IMR-90 (cell line): Measurements from ENCODE around the gene FAAH2. TPM values are rescaled to one million over a fixed set of nuclear protein-coding genes. Genes with fewer than 3 reads are reported as not detected.

ENCODE experiments used
- ATAC-seq: fragments of 200-7000 bp; cut with Tn5 transposase; 2 replicates; pipeline ENCODE4 v1.9.1; 2020; ENCODE audit warnings: low read depth, mild to moderate bottlenecking, moderate library complexity
- BruUV-seq: library from RNA; stranded (reverse); fragments of 400-500 nt; replicated peaks from 2 replicates; lab custom pipeline; 2021; lab: Mats Ljungman, UMichigan
- CTCF ChIA-PET: fragments of 300-600 bp; formaldehyde crosslinking; extraction: SDS; loops from one replicate; lab custom pipeline; 2021; ENCODE audit warnings: antibody characterized with exemption; lab: Yijun Ruan, JAX
- POLR2A ChIA-PET: fragments of 300-600 bp; sonication (Branson Sonifier 250); formaldehyde crosslinking; loops from one replicate; lab custom pipeline; 2022; ENCODE audit warnings: antibody characterized with exemption; ENCODE audit not compliant: unreplicated experiment; lab: Charles Lee
- DNase-seq: peaks from one replicate; pipeline ENCODE4 v3.0.0; 2013
- H2AFZ ChIP-seq: replicated peaks from 2 replicates; pipeline ENCODE3; 2013; ENCODE audit warnings: low read length, mild to moderate bottlenecking; ENCODE audit not compliant: poor library complexity
- H2AK5ac ChIP-seq: 2 replicates; pipeline ENCODE4 v1.6.1; 2013; ENCODE audit warnings: low read depth, low read length, inconsistent platforms
- H2AK9ac ChIP-seq: replicated peaks from 2 replicates; pipeline ENCODE3; 2013; ENCODE audit warnings: mild to moderate bottlenecking, low read depth, low read length, moderate library complexity; ENCODE audit not compliant: poor library complexity
- H2BK120ac ChIP-seq: 2 replicates; pipeline ENCODE4 v1.6.1; 2013; ENCODE audit warnings: low read depth, low read length, inconsistent platforms
- H2BK15ac ChIP-seq: 3 replicates; pipeline ENCODE4 v1.6.1; 2013; ENCODE audit warnings: low read depth, low read length, inconsistent platforms
- H2BK20ac ChIP-seq: 2 replicates; pipeline ENCODE4 v1.6.1; 2013; ENCODE audit warnings: low read depth, mild to moderate bottlenecking, inconsistent platforms, low read length, moderate library complexity
- H2BK5ac ChIP-seq: 2 replicates; pipeline ENCODE4 v1.6.1; 2013; ENCODE audit warnings: mild to moderate bottlenecking, low read depth, low read length, inconsistent platforms; ENCODE audit not compliant: poor library complexity, severe bottlenecking
- H3K14ac ChIP-seq: replicated peaks from 2 replicates; pipeline ENCODE4 v1.6.1; 2013; ENCODE audit warnings: low read depth, low read length, inconsistent platforms
- H3K18ac ChIP-seq: 2 replicates; pipeline ENCODE4 v1.6.1; 2013; ENCODE audit warnings: low read depth, low read length, control low read depth
- H3K23ac ChIP-seq: 2 replicates; pipeline ENCODE4 v1.6.1; 2013; ENCODE audit warnings: low read depth, low read length, inconsistent platforms
- H3K27ac ChIP-seq: 2 replicates; pipeline ENCODE4 v1.5.1; 2013; ENCODE audit warnings: mild to moderate bottlenecking, control low read depth, low read length; ENCODE audit not compliant: insufficient read depth
- H3K27me3 ChIP-seq: 2 replicates; pipeline ENCODE4 v1.6.1; 2013; ENCODE audit warnings: low read length; ENCODE audit not compliant: control insufficient read depth, insufficient read depth
- H3K36me3 ChIP-seq: 2 replicates; pipeline ENCODE4 v1.6.1; 2013; ENCODE audit warnings: low read length, mixed read lengths; ENCODE audit not compliant: control insufficient read depth, insufficient read depth
- H3K4ac ChIP-seq: 2 replicates; pipeline ENCODE4 v1.6.1; 2013; ENCODE audit warnings: low read depth, low read length, inconsistent platforms
- H3K4me1 ChIP-seq: 2 replicates; pipeline ENCODE4 v1.6.1; 2013; ENCODE audit warnings: low read length, mixed read lengths; ENCODE audit not compliant: control insufficient read depth, insufficient read depth
- H3K4me2 ChIP-seq: 2 replicates; pipeline ENCODE4 v1.6.1; 2013; ENCODE audit warnings: low read depth, mild to moderate bottlenecking, control low read depth, low read length, moderate library complexity
- H3K4me3 ChIP-seq: 2 replicates; pipeline ENCODE4 v1.5.1; 2013; ENCODE audit warnings: low read depth, mild to moderate bottlenecking, control low read depth, low read length, moderate library complexity; ENCODE audit not compliant: insufficient read depth
- H3K56ac ChIP-seq: 2 replicates; pipeline ENCODE4 v1.6.1; 2013; ENCODE audit warnings: low read length, inconsistent platforms; ENCODE audit not compliant: insufficient read depth; ENCODE audit errors: extremely low read depth
- H3K79me1 ChIP-seq, 2 experiments: 2 replicates each; pipeline ENCODE4 v1.6.1; 2013; ENCODE audit warnings: low read length in 2 of 2, inconsistent platforms in 1 of 2, low read depth in 1 of 2
- H3K9ac ChIP-seq: 2 replicates; pipeline ENCODE4 v1.6.1; 2013; ENCODE audit warnings: low read depth, low read length, control low read depth
- H3K9me1 ChIP-seq: 2 replicates; pipeline ENCODE4 v1.6.1; 2013; ENCODE audit warnings: low read length, inconsistent platforms; ENCODE audit not compliant: insufficient read depth
- H3K9me3 ChIP-seq: 2 replicates; pipeline ENCODE4 v1.6.1; 2013; ENCODE audit warnings: low read length; ENCODE audit not compliant: control insufficient read depth, insufficient read depth
- H4K20me1 ChIP-seq: 2 replicates; pipeline ENCODE4 v1.6.1; 2013; ENCODE audit warnings: low read length, inconsistent platforms; ENCODE audit not compliant: insufficient read depth
- H4K5ac ChIP-seq: 2 replicates; pipeline ENCODE4 v1.6.1; 2013; ENCODE audit warnings: mild to moderate bottlenecking, low read depth, low read length, control low read depth
- H4K8ac ChIP-seq, 2 experiments: 2 replicates each; pipeline ENCODE4 v1.6.1; 2013; ENCODE audit warnings: low read depth in 2 of 2, low read length in 2 of 2, control low read depth in 1 of 2, inconsistent platforms in 1 of 2
- H4K91ac ChIP-seq: 2 replicates; pipeline ENCODE4 v1.6.1; 2013; ENCODE audit warnings: low read depth, low read length, inconsistent platforms; ENCODE audit not compliant: insufficient read depth
- BHLHE40 ChIP-seq: fragments of 150-350 bp; IDR thresholded peaks from 2 replicates; pipeline ENCODE4 v1.6.1; 2016; ENCODE audit warnings: mild to moderate bottlenecking, low read depth, low read length
- CEBPB ChIP-seq: IDR thresholded peaks from 2 replicates; pipeline ENCODE4 v1.6.1; 2012; ENCODE audit warnings: low read depth, low read length, improper control_type of control experiment
- CHD1 ChIP-seq: IDR thresholded peaks from 2 replicates; pipeline ENCODE4 v1.6.1; 2012; ENCODE audit warnings: low read depth, low read length, improper control_type of control experiment
- ELK1 ChIP-seq: fragments of 150-350 bp; IDR thresholded peaks from 2 replicates; pipeline ENCODE4 v1.6.1; 2016; ENCODE audit warnings: low read depth, mild to moderate bottlenecking, low read length, moderate library complexity, borderline replicate concordance
- FOS ChIP-seq: fragments of 150-350 bp; IDR thresholded peaks from 2 replicates; pipeline ENCODE4 v1.6.1; 2016; ENCODE audit warnings: low read depth, low read length
- MAZ ChIP-seq: IDR thresholded peaks from 2 replicates; pipeline ENCODE4 v1.6.1; 2012; ENCODE audit warnings: low read depth, mild to moderate bottlenecking, low read length, improper control_type of control experiment, moderate library complexity, borderline replicate concordance
- RCOR1 ChIP-seq: IDR thresholded peaks from 2 replicates; pipeline ENCODE4 v1.6.1; 2012; ENCODE audit warnings: mild to moderate bottlenecking, low read length, improper control_type of control experiment; ENCODE audit not compliant: insufficient replicate concordance
- RFX5 ChIP-seq: IDR thresholded peaks from 2 replicates; pipeline ENCODE4 v1.8.0; 2012; ENCODE audit warnings: low read depth, mild to moderate bottlenecking, low read length, moderate library complexity
- USF2 ChIP-seq: fragments of 150-350 bp; IDR thresholded peaks from 2 replicates; pipeline ENCODE4 v1.6.1; 2017; ENCODE audit warnings: mild to moderate bottlenecking, antibody characterized with exemption, low read length, low read depth
- WGBS, 2 experiments: methylation state at CpG; one replicate each; pipeline versions ENCODE4 v1.1.5 to v1.1.7; 2013; ENCODE audit warnings: missing lambda C conversion rate in 2 of 2; ENCODE audit not compliant: insufficient read length in 1 of 2; ENCODE audit errors: extremely low coverage in 2 of 2; 5-methylcytosine and 5-hydroxymethylcytosine counted together
- dilution Hi-C: fragments of 300-500 bp; cut with HindIII; formaldehyde crosslinking; loops from one replicate; pipeline ENCODE4 v1.14.3; 2018; ENCODE audit warnings: low sequenced_read_pairs; ENCODE audit not compliant: unreplicated experiment
- in situ Hi-C: fragments of 300-500 bp; cut with MboI; formaldehyde crosslinking; loops from 3 replicates; pipeline ENCODE4 v1.14.3; 2019; ENCODE audit warnings: low sequenced_read_pairs, inconsistent platforms, mixed read lengths
- intact Hi-C: fragments of 100-400 bp; cut with micrococcal nuclease; formaldehyde crosslinking; loops from 2 replicates; pipeline ENCODE4 v1.10.0; 2022
- polyA plus RNA-seq, 3 experiments: library from polyadenylated mRNA; depleted of rRNA; stranded (reverse); fragments of >200 nt; gene quantifications; 2 replicates each; pipeline ENCODE4 v1.2.3, GENCODE V29; 2012; ENCODE audit warnings: low replicate concordance in 1 of 3
- total RNA-seq: library from RNA; depleted of rRNA; stranded (reverse); fragments of >200 nt; gene quantifications from 2 replicates; pipeline ENCODE4 v1.2.3, GENCODE V29; 2012

Gene FAAH2
- total and polyA plus RNA-seq, 2 of the 4 experiments (the other 2 are of a cell fraction) = not detected

- H3K27ac ChIP-seq = no peak overlapping the region
- H3K14ac ChIP-seq = no peak overlapping the region
- H3K9me3 ChIP-seq = no peaks in the 10 kb centered on the region
- H3K4ac ChIP-seq = no peak overlapping the region
- in situ Hi-C loops (no loop called here), dilution Hi-C loops (no loop called here), intact Hi-C loops (no loop called here)
- H2BK120ac ChIP-seq = no peak overlapping the region
- CTCF ChIA-PET = no interaction called here
- H3K4me2 ChIP-seq = no peak overlapping the region
- no peak overlapping the region for H3K23ac ChIP-seq
- H3K36me3 ChIP-seq = no peaks in the 10 kb centered on the region
- no peaks in the 10 kb centered on the region for H3K79me1 ChIP-seq
- no TSS peak for BruUV-seq
- TF ChIP-seq RCOR1 = no peak
- TF ChIP-seq RFX5 = no peak
- no peak for TF ChIP-seq CEBPB
- TF ChIP-seq CHD1 = no peak
- no peak for TF ChIP-seq MAZ
- no peak for TF ChIP-seq FOS
- no peak for TF ChIP-seq ELK1
- no peak for TF ChIP-seq USF2
- no peak for TF ChIP-seq BHLHE40
- WGBS, 2 experiments = no CpG with 5 or more reads among the region's 1 CpG
- H2BK15ac ChIP-seq = no peak overlapping the region
- no peak overlapping the region for H4K91ac ChIP-seq
- no peak overlapping the region for H3K56ac ChIP-seq
- no peak overlapping the region for H3K4me3 ChIP-seq
- no peak for DNase-seq
- no peak for ATAC-seq
- H2AK9ac ChIP-seq = no peak overlapping the region
- H3K9me1 ChIP-seq = no peaks in the 10 kb centered on the region
- no peak overlapping the region for H3K9ac ChIP-seq
- H3K4me1 ChIP-seq = no peaks in the 10 kb centered on the region
- no peaks in the 10 kb centered on the region for H3K27me3 ChIP-seq
- H2BK20ac ChIP-seq = no peak overlapping the region
- H4K5ac ChIP-seq = no peak overlapping the region
- H3K18ac ChIP-seq = no peak overlapping the region
- no peak overlapping the region for H2AK5ac ChIP-seq
- H2AFZ ChIP-seq = no peak overlapping the region
- H2BK5ac ChIP-seq = no peak overlapping the region
- no peaks in the 10 kb centered on the region for H4K20me1 ChIP-seq
- POLR2A ChIA-PET = no interaction called here
- no peak overlapping the region for H4K8ac ChIP-seq
These were observed 77.6 kb downstream of the FAAH2 start for GRCh38 chrX:57364145-57364544.
